ENCODE data around the gene TP63. TPM values are rescaled to one million over a fixed set of nuclear protein-coding genes. Genes with fewer than 3 reads are reported as not detected.
A peak's percentile ranks its signal among the peaks of the same experiment; 100 is the strongest.

TP63 gene
- total RNA-seq, 2 donors from 2014 or later = 0.31 to 0.35 TPM

DNA sequence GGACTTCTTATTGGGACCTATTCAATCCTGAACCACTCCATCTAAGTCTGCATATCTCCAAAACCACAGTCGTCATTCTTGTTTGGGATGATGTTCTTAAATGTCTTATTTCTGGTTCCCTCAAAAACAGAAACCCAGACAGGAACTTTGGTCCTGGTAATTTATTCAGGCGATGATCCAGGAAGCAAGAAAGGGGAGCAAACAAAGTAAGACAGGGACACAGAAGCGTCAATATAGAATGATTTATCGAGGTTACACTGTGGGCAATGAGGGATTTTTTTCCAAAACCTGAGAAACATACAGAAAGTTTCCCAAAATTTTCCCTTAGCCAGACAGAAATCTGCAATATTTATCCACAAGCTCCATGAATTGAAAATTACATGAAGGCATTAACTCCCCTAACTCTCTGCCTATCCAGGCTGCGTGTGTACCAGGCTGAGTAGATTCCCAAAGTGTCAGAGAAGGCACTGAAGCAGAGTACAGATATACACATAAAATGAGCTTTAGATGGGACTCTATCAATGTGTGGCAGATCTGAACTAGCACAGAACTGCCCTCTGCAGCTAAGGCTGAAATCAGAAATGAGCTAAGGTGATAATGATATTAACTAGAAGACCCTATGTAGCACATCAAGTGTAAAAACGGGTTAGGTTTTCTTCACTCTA lies 43.2 kb downstream of the TP63 start:
- no peak for DNase-seq
- no peak for ATAC-seq
- intact Hi-C loops (cut with DNase I) = no loop called here

DNA sequence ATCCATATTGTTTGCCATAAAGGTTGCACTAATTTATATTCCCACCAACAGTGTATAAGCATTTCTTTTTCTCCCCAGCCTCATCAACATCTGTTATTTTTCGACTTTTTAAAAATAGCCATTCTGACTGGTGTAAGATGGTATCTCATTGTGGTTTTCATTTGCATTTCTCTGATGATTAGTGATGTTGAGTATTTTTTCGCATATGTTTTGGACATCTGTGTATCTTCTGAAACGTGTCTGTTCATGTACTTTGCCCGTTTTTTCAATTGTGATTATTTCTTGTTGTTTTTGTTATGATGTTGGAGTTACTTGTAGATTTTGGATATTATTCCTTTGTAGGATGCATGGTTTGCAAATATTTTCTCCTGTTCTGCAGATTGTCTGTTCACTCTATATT lies 46.5 kb downstream of the TP63 start:
- intact Hi-C loops (cut with DNase I) = no loop called here
- DNase-seq (no peak), ATAC-seq (no peak)

DNA sequence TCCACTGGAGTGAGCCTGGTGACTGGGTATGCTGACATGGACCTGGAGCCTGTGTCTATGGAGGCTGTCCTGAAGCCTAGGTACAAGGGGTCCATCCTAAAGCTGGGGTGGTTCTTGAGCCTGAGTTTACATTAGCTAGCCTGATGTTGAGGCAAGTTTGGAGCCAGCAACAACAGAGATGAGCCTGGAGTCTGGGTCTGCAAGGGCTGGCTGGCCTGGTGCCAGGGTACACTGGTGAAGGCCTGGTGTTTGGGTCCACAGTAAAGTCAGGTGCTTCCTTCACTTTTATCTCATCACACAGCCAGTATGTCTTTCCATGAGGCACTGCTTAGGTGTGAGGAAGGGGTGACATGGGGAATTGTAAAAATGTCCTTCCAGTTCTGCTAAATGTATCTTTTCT lies 49.5 kb downstream of the TP63 start:
- intact Hi-C loops (cut with DNase I) = no loop called here
- no peak for DNase-seq
- ATAC-seq = no peak

DNA sequence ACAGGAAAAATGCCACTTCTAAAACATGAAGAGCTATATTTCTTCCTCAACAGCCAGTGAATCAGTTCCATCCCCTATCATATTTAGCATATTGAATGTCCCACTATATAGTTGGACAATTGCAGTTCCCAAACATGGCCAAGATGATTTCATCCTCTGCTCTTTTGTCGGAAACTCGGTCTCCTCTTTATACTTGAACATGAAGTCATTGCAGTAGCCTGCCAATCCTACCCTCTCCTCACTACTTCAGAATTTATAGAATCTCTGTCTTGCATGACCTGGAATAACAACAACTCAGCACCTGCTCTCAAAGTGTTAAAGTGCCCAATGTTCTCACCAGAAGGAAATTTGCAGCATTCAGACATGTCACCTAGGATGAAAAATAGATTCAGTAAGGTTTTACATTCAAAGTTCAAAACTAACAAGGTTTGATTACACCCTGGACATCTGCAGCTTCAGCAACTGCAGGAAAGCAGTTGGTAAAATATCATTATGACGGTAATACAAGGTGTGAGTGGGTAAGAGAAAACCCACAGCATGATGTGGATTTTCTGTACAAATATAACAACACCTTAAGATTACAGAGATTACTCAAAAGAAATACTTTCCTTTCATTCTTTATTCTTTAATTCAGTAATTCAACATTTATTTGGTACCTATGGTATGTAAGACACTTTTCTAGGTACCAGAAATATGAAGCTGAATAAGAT lies 52.5 kb downstream of the TP63 start:
- DNase-seq (no peak), ATAC-seq (no peak)
- intact Hi-C loops (cut with DNase I) = no loop called here

DNA sequence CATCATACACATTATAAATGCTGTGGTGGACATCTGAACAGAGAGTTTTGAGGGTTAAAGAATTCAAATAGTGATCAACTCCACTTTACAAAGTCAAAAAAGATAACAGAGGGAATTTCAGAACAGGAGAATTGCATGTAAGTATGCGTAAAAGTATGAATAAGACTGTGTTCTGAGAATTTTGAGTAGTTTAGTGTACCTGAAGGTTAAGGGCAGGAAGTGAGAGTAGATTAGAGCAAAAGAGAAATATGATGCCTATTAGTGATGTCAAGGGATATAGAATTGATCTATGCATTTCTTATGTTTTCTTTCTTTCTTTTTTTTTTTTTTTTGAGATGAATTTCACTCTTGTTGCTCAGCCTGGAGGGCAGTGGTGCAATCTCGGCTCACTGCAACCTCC lies 53.1 kb downstream of the TP63 start:
- no peak for DNase-seq
- no peak for ATAC-seq
- intact Hi-C loops (cut with DNase I) = no loop called here

DNA sequence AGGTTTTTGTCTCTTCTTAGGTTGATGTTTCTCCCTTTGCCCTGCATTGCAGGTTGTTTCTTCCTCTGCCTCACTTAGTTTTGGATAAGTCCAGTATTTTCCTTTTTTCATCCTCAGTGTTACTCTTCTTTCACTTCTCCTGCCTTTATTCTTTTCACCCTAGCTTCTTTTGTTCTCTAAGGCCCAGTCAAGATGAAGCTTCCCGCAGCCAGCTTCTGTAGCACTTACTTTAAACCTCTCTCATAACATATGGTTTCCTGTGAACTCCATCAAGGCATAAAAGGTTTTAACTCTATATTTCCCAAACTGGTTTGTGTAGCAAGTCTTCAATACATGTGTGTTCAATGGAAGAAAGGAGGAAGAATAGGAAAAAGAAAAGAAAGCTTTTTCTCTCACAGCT lies 54.1 kb downstream of the TP63 start:
- ATAC-seq (no peak), DNase-seq (no peak)
- intact Hi-C loops (cut with DNase I) = no loop called here

DNA sequence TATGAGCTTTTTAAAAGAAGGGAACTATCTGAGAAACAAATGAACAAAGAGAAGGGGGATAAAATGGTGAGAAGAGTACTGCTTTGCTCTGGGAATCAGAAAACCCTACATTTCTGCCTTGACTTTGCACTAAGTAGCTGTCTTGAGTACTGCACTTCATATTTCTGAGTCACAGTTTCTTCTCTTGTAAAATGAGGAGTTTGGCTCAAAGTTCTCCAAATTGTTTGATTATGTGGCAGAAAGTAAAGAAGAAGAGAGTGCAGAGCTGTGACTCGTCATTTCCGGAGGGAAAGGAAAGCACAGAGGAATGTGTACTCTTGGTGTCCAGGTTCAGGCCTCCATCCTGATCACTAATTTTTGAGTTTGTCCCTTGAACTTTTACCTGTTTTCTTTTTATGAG lies 54.7 kb downstream of the TP63 start:
- DNase-seq (no peak), ATAC-seq (no peak)
- intact Hi-C loops (cut with DNase I) = no loop called here

DNA sequence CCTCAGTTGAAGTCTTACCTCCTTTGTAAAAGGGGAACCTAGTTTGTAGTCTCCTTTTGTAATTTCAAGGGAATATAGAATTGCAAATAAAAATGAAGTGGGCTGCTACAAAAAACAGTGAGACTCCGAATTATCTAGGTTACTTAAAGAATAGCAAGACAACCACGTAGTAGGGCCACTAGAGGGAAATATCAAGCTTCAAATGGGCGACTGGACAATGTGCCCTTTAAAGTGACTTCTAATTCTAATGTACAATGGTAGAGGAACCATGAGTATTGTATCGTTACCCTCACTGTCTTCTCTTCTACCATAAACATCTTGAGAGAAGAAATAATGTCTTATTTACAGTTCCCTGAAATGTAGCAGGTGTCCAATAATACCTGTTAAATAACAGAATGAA lies 56.3 kb downstream of the TP63 start:
- DNase-seq (no peak), ATAC-seq (no peak)
- intact Hi-C loops (cut with DNase I) = no loop called here

DNA sequence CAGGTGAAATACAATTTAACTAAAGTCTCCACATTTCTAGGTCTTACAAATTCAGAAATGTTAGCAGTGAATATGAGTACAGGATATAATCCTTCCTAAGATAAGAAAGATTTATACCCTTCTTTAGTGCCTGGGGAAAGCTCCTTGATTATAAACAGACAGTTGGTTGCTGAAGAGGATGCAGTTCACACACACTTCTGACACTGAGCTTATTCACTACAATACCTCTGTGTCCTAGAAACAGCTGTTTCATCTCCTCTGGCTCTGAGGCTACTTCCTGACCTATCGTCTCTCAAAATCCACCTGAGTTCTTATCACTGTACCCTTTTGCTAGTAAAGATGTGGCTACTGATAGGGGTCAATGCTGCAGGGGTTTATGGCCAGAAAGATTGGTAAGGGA lies 57.1 kb downstream of the TP63 start:
- DNase-seq (no peak), ATAC-seq (no peak)
- intact Hi-C loops (cut with DNase I) = no loop called here

DNA sequence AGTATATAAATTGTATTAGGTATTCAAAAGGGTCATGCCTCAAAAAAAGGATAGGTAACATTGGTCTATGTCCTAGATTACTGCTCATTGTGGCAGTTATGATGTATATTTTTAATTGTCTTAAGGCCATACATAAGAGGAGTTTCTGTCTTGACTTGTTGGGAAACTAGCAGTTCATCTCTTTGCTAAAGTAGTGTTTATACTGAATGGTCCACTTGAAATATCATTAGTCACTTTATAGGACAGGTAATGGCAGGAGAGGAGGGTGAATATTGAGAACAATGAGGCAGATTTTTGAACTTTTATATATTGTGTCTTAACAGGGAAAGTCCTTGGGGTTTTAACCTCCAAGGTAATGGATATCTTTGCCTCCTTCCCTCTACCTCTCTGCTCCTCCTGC lies 58.4 kb downstream of the TP63 start:
- intact Hi-C loops (cut with DNase I) = no loop called here
- ATAC-seq (no peak), DNase-seq (no peak)

DNA sequence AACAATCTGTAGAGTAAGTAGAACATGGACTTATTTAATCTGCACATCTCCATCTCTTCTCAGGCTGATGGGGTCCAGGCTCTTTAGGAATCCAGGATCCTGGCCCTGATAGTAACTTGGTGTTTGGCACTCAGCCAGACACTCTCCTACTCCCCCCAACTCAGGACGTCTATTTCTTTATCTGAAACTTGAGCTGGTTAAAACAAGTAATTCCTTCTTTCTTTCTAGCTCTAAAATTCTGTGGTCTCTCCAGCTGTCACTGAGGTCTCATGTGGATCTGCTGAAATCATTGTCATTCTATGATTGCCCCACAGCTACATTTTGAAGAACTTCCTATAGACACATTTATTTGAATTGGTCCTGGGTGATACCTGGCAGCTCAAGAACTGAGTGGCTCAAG lies 59.0 kb downstream of the TP63 start:
- ATAC-seq = no peak
- intact Hi-C loops (cut with DNase I) = no loop called here

DNA sequence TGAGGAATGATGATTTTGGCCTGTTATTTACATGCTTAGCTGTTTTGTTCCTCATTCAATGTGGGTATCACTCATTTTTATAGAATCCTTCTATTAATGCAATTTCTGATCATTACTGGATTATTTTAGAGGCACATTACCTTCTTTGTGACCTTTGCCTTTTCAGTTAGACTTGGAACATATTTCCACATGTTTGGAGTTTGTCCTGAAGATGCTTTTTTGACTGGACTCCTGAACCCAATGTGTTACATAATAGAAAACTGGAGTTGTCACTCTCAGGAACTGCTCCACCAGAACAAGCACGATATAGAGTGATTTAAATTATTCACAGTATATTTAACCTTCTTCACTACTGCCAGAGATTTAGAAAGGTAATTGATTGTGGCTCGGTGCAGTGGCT lies 59.5 kb downstream of the TP63 start:
- intact Hi-C loops (cut with DNase I) = no loop called here
- no peak for DNase-seq
- no peak for ATAC-seq

More for the DNA sequence above, 59.0 kb downstream of the TP63 start:
- no peak for DNase-seq

DNA sequence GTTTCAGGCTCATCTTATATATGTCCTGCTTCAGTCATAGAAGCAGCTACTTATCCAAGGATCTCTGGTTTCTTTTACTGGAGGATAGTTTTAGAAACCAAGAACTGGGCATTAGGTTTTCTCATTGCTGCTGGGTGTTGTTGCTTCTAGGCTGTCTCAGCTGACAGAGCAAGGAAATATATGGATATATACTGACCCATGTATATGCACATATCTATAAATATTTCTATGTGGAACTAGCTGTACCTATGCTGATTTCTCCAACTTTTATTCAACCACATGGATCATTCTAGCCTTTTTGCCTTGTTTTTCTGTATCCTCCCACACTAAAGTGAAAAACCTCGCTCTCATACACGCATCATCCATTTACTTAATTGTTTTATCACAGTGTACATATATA lies 64.2 kb downstream of the TP63 start:
- ATAC-seq (no peak), DNase-seq (no peak)
- intact Hi-C loops (cut with DNase I) = no loop called here

DNA sequence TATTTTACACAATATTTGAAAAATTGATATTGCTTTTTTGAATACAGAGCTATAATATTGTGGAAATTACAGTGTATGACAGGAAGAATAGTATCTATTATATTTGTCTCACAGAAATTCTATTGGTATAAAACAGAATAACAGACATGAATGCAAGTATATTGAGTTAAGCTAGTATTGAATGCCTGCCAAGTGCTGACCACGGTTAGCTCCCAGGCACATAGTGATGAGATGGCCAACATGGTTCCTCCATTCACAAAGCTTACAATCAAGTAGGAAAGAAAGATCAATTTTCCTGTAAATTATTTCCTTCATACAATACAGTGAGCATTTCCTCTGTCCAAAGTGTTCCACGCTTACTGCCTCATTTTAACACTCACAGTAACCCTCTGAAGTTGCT lies 67.6 kb downstream of the TP63 start:
- DNase-seq (no peak), ATAC-seq (no peak)
- intact Hi-C loops (cut with DNase I) = no loop called here

DNA sequence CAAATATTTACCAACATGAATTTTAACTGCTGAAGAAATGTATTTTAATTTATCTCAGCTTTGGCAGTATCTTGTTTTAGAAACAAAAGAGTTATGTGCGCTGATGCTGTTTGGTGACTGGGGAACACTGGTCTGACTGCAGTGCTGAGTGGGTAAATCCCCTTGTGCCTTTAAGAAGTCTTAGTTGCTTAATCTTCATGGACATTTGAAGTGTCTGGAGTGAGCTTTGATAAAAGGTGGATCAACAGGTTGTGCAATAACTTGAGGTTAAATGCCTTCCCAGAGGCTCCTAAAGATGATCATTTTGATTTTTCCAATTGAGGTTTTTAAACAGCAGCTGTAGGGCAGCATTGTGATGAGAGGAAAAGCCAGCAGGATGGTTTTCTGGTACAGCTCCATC lies 68.7 kb downstream of the TP63 start:
- DNase-seq (no peak), ATAC-seq (no peak)
- intact Hi-C loops (cut with DNase I) = no loop called here

DNA sequence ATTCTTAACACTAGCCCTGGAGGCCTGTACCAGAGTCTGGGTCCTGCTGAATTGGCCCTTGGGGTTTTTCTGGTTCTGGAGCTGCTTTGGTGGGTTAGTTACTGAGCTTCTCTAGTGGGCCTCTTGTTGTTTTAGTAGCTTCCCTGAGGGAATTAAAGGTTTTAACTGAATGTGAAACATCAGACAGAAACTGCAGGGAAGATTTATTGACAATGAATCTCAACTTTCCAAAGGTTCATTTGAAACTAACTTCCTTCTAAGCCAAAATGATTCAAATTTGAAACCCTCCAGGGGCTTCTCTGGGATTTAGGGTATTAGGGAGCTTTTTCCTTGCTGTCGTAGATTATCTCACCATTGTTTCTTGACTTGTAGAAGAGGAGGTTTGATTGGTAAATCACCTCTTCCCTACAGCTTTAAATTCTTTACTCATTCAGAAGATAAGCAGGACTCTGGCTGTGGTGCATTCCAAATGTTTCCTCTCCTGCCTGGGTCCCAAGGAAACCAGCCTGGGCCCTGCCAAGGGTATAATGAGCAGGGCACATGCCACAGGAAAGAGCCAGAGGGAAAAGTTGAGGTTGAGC lies 71.0 kb downstream of the TP63 start:
- intact Hi-C loops (cut with DNase I) = no loop called here
- ATAC-seq = no peak

DNA sequence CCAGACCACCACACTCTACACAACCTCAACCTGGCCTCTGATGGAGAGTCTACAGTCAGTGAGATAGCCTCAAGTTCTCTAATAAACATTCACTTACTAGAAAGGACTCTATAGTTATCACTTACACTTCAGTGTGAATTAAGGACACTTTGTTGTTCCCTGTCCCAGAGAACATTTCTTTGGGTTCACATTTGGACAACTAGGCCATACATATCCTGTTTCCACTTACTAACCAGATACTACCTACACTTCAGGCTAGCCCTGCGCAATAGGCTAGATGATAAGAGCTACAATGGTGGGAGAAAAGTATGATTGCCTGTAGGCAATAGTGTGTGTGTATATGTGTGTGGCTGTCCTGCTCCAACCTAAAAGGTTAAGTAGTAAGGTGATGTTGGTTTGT lies 72.7 kb downstream of the TP63 start:
- intact Hi-C loops (cut with DNase I) = no loop called here
- no peak for ATAC-seq

More for the DNA sequence above, 71.0 kb downstream of the TP63 start:
- DNase-seq = no peak

DNA sequence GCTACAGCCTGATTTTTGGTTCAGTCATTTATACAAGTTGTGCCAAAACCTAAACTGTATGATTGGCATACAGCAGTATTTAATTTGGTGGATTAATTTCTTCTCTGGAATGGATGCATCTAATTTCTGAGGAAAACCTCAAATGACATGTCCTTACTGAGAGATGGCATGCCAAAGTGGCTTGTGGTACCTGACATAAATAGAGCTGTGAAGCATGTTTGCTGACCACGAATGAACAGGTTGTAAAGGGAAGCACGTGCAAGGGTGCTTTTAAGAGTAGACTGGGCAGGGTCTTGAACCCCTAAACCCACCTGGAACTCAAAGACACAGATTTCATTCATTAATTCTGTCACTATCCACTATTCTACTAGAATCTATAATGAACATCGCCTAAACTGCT lies 77.2 kb downstream of the TP63 start:
- intact Hi-C loops (cut with DNase I) = no loop called here
- ATAC-seq = no peak

More for the DNA sequence above, 72.7 kb downstream of the TP63 start:
- no peak for DNase-seq

DNA sequence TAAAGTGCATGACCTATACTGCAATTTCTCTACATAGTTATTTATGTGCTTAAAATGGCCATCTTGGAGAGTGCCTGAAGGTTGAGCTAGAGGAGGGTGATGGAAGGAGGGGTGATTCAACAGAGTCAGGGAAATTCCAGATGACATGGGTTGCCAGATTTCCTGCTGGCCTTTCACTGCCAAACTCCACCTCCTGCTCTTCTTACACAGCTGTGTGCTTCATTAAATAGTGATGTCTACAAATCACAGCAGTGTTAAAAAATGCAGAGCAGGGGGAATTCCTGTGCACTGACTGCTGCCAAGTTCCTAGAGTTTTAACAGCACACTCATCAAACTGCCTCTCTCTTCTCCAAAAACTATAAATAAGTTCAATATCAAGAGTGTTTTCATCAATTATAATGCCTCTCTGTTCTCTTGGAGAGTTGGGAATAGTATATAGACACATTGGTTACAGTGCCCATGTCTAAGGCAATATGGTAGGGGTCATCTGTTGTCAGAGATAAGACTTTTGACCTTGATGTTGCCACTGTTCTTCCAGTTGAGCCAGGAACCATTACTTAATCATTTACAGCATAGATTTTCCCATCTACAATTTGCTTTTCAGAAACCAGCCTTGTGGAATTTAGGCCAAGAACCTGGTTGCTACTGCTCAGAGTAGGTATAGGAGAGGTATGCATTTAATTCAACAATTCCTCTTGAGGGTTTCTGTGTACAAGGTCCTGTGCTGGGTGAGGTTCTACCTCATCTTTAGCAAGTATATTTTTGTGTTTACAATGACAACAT lies 79.6 kb downstream of the TP63 start:
- intact Hi-C loops (cut with DNase I) = no loop called here
- peak; percentile 41 for DNase-seq
- peak; percentile 95 to 99 for ATAC-seq

More for the DNA sequence above, 77.2 kb downstream of the TP63 start:
- DNase-seq = no peak

DNA sequence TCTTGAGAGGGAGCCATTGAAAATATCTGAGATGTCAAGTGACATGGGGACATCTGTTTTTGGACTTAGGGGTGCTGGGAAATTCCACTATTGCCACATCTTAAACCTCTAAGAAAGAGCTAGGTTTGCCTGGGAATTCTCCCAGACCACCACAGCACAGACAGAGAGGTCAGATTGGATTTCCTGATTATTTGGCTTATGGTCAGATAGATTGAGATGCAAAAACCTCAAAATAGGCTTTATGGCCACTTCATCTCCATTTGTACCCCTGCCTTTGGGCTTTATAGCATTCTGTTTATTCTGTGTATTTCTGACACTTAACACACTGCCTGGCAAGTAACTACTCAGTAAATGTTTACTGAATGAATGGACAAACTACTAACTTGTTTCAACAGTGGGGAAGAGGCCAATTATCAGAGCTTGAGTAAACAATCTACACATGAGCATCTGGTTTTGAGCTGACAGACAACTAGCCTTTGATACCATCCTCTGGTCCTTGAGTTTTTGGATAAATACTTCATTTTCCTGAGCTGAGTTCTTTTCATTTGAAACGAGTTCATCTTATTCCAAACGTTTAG lies 81.8 kb downstream of the TP63 start:
- ATAC-seq = no peak
- intact Hi-C loops (cut with DNase I) = no loop called here
- no peak for DNase-seq

Data from left cardiac atrium (tissue), 4 donors.